Choroid plexus epithelial cell (primary cell): ENCODE measurements around the gene MARCHF9.

Experiments used
- DNase-seq: peaks from one replicate; pipeline ENCODE4 v3.0.0-alpha.2; 2010; ENCODE audit warnings: low read depth
- H3K4me3 ChIP-seq: 2 replicates; pipeline ENCODE4 v1.5.1; 2011; ENCODE audit warnings: low read depth, mild to moderate bottlenecking, control low read depth, low read length, moderate library complexity
- CTCF ChIP-seq: conservative IDR thresholded peaks from 2 replicates; pipeline ENCODE4 v1.5.1; 2011; ENCODE audit warnings: low read depth, mild to moderate bottlenecking, control low read depth, inconsistent platforms, low read length, moderate library complexity

MARCHF9 gene

GRCh38 chr12:57775563-57776246 is 20.8 kb downstream of the MARCHF9 start:
- DNase-seq = no peak
- TF ChIP-seq CTCF = no peak
- no peak overlapping the region for H3K4me3 ChIP-seq

GRCh38 chr12:57776247-57776587 is 21.3 kb downstream of the MARCHF9 start:
- no peak for DNase-seq
- no peak overlapping the region for H3K4me3 ChIP-seq
- no peak for TF ChIP-seq CTCF

- no peak for DNase-seq
- H3K4me3 ChIP-seq = no peak overlapping the region
- TF ChIP-seq CTCF = no peak
Measured at GRCh38 chr12:57777367-57777766, 22.5 kb downstream of the MARCHF9 start.

GRCh38 chr12:57777911-57778310 is 23.0 kb downstream of the MARCHF9 start:
- no peak for DNase-seq
- TF ChIP-seq CTCF = no peak
- H3K4me3 ChIP-seq = no peak overlapping the region

GRCh38 chr12:57779736-57780135 is 24.8 kb downstream of the MARCHF9 start:
- no peak for TF ChIP-seq CTCF
- no peak for DNase-seq
- no peak overlapping the region for H3K4me3 ChIP-seq

GRCh38 chr12:57780284-57780897 is 25.5 kb downstream of the MARCHF9 start:
- DNase-seq = no peak
- H3K4me3 ChIP-seq = no peak overlapping the region
- no peak for TF ChIP-seq CTCF

- no peak for DNase-seq
- no peak for TF ChIP-seq CTCF
Measured at GRCh38 chr12:57781244-57781643, 26.3 kb downstream of the MARCHF9 start.

More at GRCh38 chr12:57781244-57781643, 26.3 kb downstream of the MARCHF9 start:
- H3K4me3 ChIP-seq = no peak overlapping the region
